GM23338 (cell line): Measurements from ENCODE around the gene KRTAP10-1. TPM values are rescaled to one million over a fixed set of nuclear protein-coding genes. Genes with fewer than 3 reads are reported as not detected.

ENCODE experiments used
- ATAC-seq: fragments of 200-7000 bp; cut with Tn5 transposase; 3 replicates; pipeline ENCODE4 v1.9.1; 2020
- DNase-seq: peaks from one replicate; pipeline ENCODE4 v3.0.0-alpha.2; 2015; ENCODE audit warnings: low spot score
- H2AFZ ChIP-seq: fragments of 200-600 bp; sonication (generic); 2 replicates; pipeline ENCODE4 v1.8.0; 2016; ENCODE audit warnings: antibody characterized with exemption, mild to moderate bottlenecking, moderate library complexity
- H3F3A ChIP-seq: fragments of 200-600 bp; sonication (generic); replicated peaks from 2 replicates; pipeline ENCODE4 v1.8.0; 2017; ENCODE audit warnings: antibody characterized with exemption, mixed run types, low read depth
- H3K27ac ChIP-seq: fragments of 200-600 bp; sonication (generic); 2 replicates; pipeline ENCODE4 v1.6.1; 2016; ENCODE audit warnings: low read depth
- H3K27me3 ChIP-seq: fragments of 200-600 bp; sonication (generic); 2 replicates; pipeline ENCODE4 v1.8.0; 2016; ENCODE audit warnings: mild to moderate bottlenecking, mixed run types, moderate library complexity; ENCODE audit not compliant: insufficient read depth
- H3K36me3 ChIP-seq: fragments of 200-600 bp; sonication (generic); 2 replicates; pipeline ENCODE4 v1.8.0; 2016; ENCODE audit warnings: mild to moderate bottlenecking; ENCODE audit not compliant: insufficient read depth
- H3K4me1 ChIP-seq: fragments of 200-600 bp; sonication (generic); 2 replicates; pipeline ENCODE4 v1.8.0; 2016; ENCODE audit warnings: mild to moderate bottlenecking, moderate library complexity; ENCODE audit not compliant: insufficient read depth
- H3K4me2 ChIP-seq: fragments of 200-600 bp; sonication (generic); 2 replicates; pipeline ENCODE4 v1.7.1; 2017; ENCODE audit warnings: mixed run types
- H3K4me3 ChIP-seq: fragments of 200-600 bp; sonication (generic); 2 replicates; pipeline ENCODE4 v1.6.1; 2016; ENCODE audit warnings: mixed run types
- H3K79me2 ChIP-seq: fragments of 200-600 bp; sonication (generic); replicated peaks from 2 replicates; pipeline ENCODE4 v1.8.0; 2017; ENCODE audit warnings: mild to moderate bottlenecking; ENCODE audit not compliant: insufficient read depth
- H3K9me2 ChIP-seq: fragments of 200-600 bp; sonication (generic); 2 replicates; pipeline ENCODE4 v1.8.0; 2017; ENCODE audit not compliant: insufficient read depth
- H4K20me1 ChIP-seq: fragments of 200-600 bp; sonication (generic); replicated peaks from 2 replicates; pipeline ENCODE4 v1.8.0; 2017; ENCODE audit warnings: mild to moderate bottlenecking; ENCODE audit not compliant: insufficient read depth
- H3K27ac Mint-ChIP-seq: 2 replicates; pipeline ENCODE4 v1.8.0; 2020; ENCODE audit warnings: inconsistent platforms, mild to moderate bottlenecking, moderate library complexity, mixed read lengths
- H3K27me3 Mint-ChIP-seq: 3 replicates; pipeline ENCODE4 v1.8.0; 2022; ENCODE audit warnings: low read depth, mild to moderate bottlenecking, moderate library complexity, mixed read lengths, inconsistent platforms; ENCODE audit not compliant: insufficient read depth, poor library complexity
- H3K36me3 Mint-ChIP-seq: 3 replicates; pipeline ENCODE4 v1.8.0; 2021; ENCODE audit warnings: low read depth, mild to moderate bottlenecking, inconsistent platforms, moderate library complexity, mixed read lengths
- H3K4me1 Mint-ChIP-seq: 3 replicates; pipeline ENCODE4 v1.8.0; 2020; ENCODE audit warnings: mild to moderate bottlenecking, inconsistent platforms, mixed read lengths
- H3K4me3 Mint-ChIP-seq: 3 replicates; pipeline ENCODE4 v1.8.0; 2021; ENCODE audit warnings: moderate library complexity, mild to moderate bottlenecking, inconsistent platforms, mixed read lengths
- H3K9me3 Mint-ChIP-seq: 3 replicates; pipeline ENCODE4 v1.8.0; 2020; ENCODE audit warnings: moderate library complexity, mild to moderate bottlenecking, inconsistent platforms, mixed read lengths
- CREB1 ChIP-seq: fragments of 250-450 bp; sonication (Bioruptor Pico); IDR thresholded peaks from 2 replicates; pipeline ENCODE4 v1.5.0; 2020; ENCODE audit warnings: low read depth, mild to moderate bottlenecking, moderate library complexity
- EZH2 ChIP-seq: fragments of 200-600 bp; sonication (generic); IDR thresholded peaks from one replicate; pipeline ENCODE4 v1.8.0; 2017; ENCODE audit warnings: antibody characterized with exemption, mild to moderate bottlenecking, low read depth; ENCODE audit not compliant: unreplicated experiment
- EZH2phosphoT487 ChIP-seq: fragments of 200-600 bp; sonication (generic); IDR thresholded peaks from one replicate; pipeline ENCODE4 v1.8.1; 2018; ENCODE audit warnings: antibody characterized with exemption; ENCODE audit not compliant: unreplicated experiment
- JUNB ChIP-seq: IDR thresholded peaks from one replicate; pipeline ENCODE4 v1.6.1; 2016; ENCODE audit warnings: antibody characterized with exemption; ENCODE audit not compliant: unreplicated experiment
- NANOG ChIP-seq: IDR thresholded peaks from 2 replicates; pipeline ENCODE4 v1.6.1; 2016; ENCODE audit warnings: antibody characterized with exemption, borderline replicate concordance
- STAT1 ChIP-seq: IDR thresholded peaks from one replicate; pipeline ENCODE4 v1.6.1; 2016; ENCODE audit warnings: antibody characterized with exemption; ENCODE audit not compliant: unreplicated experiment
- ZNF114 ChIP-seq: fragments of 250-450 bp; sonication (Bioruptor Pico); IDR thresholded peaks from 2 replicates; pipeline ENCODE4 v1.5.0; 2020; ENCODE audit warnings: mild to moderate bottlenecking, moderate library complexity
- ZNF331 ChIP-seq: fragments of 250-450 bp; sonication (Bioruptor Pico); IDR thresholded peaks from 2 replicates; pipeline ENCODE4 v1.5.0; 2020; ENCODE audit warnings: low read depth, mild to moderate bottlenecking, moderate library complexity
- polyA plus RNA-seq: library from polyadenylated mRNA; unstranded; fragments of >200 nt; fragmentation: Nextera tagmentation; extraction: Ambion mirVana; gene quantifications from 2 replicates; pipeline ENCODE4 v1.2.1, GENCODE V29; 2016
- total RNA-seq: library from RNA; depleted of rRNA; stranded (reverse); fragments of >200 nt; shearing (Covaris generic); gene quantifications from 2 replicates; pipeline ENCODE4 v1.2.3, GENCODE V29; 2014
- TF ChIP-seq, protein P1 (sequence below), 2 experiments: fragments of 200-600 bp in 1 of 2; sonication (generic) in 1 of 2; conservative IDR thresholded peaks; 2 replicates each; pipeline versions ENCODE4 v1.5.1 to v1.6.1; 2016 to 2017; ENCODE audit warnings: antibody characterized with exemption in 2 of 2, low read depth in 2 of 2, mild to moderate bottlenecking in 2 of 2, moderate library complexity in 1 of 2
- TF ChIP-seq, protein P2 (sequence below): IDR thresholded peaks from one replicate; pipeline ENCODE4 v1.6.1; 2018; ENCODE audit warnings: antibody characterized with exemption; ENCODE audit not compliant: unreplicated experiment
- TF ChIP-seq, protein P3 (sequence below): fragments of 250-450 bp; sonication (Bioruptor Pico); IDR thresholded peaks from 2 replicates; pipeline ENCODE4 v1.5.0; 2020; ENCODE audit warnings: mild to moderate bottlenecking, moderate library complexity

Gene KRTAP10-1
- total and polyA plus RNA-seq, 2 experiments from 2014 or later: not detected

DNA sequence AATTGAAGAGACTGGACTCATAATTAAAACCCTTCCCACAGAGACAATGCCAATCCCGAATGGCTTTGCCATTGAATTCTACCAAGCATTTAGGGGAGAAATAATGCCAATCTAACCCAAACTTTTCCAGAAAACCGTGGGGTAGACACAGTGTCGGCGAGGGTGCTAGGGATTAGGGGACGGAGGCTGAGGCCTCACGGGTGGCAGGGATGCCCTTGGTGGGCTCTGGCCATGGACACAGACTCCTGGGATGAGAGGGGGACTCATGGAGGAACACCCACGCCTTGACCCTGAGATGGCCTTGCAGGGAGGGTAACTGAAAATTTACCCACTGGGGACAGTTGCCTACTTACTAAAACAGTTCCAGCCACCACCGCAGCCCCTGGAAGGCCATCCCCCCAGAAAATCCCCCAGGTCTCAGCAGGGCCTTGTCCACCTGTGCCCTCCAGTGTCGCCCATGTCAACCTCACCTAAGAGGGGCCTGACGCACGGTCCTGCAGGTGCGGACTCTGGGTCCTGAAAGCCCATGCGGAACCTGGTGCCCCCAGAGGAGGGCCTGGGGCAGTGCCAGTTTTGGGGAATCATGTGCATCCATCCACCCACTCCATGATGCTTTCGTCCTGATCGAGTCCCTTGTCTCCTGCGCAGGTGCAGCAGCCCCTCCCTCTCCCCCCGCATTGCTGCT, 38.5 kb upstream of the KRTAP10-1 start:
- Histone ChIP-seq H2AFZ (no peak overlapping the region), H3K36me3 (no peaks in the 10 kb centered on the region), H3F3A (no peaks in the 10 kb centered on the region), H4K20me1 (no peaks in the 10 kb centered on the region), H3K79me2 (no peaks in the 10 kb centered on the region), H3K4me2 (no peak overlapping the region), H3K27ac (no peak overlapping the region), H3K4me1 (no peaks in the 10 kb centered on the region), H3K4me3 (no peak overlapping the region), H3K27me3 (no peaks in the 10 kb centered on the region), H3K9me2 (no peaks in the 10 kb centered on the region)
- Mint-ChIP-seq H3K36me3 (peaks cover 3% of the 10 kb centered on the region; the same call in 2 of the 3 replicates), H3K4me1 (peaks cover 9% of the 10 kb centered on the region), H3K27me3 (peaks cover 11% of the 10 kb centered on the region), H3K9me3 (peaks cover 30% of the 10 kb centered on the region), H3K4me3 (no peak overlapping the region), H3K27ac (no peak overlapping the region)
- ATAC-seq: no peak
- DNase-seq: no peak
- TF ChIP-seq EZH2phosphoT487: no peak
- no peak for TF ChIP-seq CREB1 (CRISPR knock-in tag)
- no peak for TF ChIP-seq ZNF331 (CRISPR knock-in tag)
- no peak for TF ChIP-seq EZH2
- TF ChIP-seq, protein P1, sequence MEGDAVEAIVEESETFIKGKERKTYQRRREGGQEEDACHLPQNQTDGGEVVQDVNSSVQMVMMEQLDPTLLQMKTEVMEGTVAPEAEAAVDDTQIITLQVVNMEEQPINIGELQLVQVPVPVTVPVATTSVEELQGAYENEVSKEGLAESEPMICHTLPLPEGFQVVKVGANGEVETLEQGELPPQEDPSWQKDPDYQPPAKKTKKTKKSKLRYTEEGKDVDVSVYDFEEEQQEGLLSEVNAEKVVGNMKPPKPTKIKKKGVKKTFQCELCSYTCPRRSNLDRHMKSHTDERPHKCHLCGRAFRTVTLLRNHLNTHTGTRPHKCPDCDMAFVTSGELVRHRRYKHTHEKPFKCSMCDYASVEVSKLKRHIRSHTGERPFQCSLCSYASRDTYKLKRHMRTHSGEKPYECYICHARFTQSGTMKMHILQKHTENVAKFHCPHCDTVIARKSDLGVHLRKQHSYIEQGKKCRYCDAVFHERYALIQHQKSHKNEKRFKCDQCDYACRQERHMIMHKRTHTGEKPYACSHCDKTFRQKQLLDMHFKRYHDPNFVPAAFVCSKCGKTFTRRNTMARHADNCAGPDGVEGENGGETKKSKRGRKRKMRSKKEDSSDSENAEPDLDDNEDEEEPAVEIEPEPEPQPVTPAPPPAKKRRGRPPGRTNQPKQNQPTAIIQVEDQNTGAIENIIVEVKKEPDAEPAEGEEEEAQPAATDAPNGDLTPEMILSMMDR (conservative IDR thresholded peaks at IDR 0.05; ENCODE audit: low read depth in 2 of 2): no peak
- TF ChIP-seq JUNB: no peak
- TF ChIP-seq, protein P2, sequence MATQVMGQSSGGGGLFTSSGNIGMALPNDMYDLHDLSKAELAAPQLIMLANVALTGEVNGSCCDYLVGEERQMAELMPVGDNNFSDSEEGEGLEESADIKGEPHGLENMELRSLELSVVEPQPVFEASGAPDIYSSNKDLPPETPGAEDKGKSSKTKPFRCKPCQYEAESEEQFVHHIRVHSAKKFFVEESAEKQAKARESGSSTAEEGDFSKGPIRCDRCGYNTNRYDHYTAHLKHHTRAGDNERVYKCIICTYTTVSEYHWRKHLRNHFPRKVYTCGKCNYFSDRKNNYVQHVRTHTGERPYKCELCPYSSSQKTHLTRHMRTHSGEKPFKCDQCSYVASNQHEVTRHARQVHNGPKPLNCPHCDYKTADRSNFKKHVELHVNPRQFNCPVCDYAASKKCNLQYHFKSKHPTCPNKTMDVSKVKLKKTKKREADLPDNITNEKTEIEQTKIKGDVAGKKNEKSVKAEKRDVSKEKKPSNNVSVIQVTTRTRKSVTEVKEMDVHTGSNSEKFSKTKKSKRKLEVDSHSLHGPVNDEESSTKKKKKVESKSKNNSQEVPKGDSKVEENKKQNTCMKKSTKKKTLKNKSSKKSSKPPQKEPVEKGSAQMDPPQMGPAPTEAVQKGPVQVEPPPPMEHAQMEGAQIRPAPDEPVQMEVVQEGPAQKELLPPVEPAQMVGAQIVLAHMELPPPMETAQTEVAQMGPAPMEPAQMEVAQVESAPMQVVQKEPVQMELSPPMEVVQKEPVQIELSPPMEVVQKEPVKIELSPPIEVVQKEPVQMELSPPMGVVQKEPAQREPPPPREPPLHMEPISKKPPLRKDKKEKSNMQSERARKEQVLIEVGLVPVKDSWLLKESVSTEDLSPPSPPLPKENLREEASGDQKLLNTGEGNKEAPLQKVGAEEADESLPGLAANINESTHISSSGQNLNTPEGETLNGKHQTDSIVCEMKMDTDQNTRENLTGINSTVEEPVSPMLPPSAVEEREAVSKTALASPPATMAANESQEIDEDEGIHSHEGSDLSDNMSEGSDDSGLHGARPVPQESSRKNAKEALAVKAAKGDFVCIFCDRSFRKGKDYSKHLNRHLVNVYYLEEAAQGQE: no peak
- no peak for TF ChIP-seq STAT1
- TF ChIP-seq, protein P3, sequence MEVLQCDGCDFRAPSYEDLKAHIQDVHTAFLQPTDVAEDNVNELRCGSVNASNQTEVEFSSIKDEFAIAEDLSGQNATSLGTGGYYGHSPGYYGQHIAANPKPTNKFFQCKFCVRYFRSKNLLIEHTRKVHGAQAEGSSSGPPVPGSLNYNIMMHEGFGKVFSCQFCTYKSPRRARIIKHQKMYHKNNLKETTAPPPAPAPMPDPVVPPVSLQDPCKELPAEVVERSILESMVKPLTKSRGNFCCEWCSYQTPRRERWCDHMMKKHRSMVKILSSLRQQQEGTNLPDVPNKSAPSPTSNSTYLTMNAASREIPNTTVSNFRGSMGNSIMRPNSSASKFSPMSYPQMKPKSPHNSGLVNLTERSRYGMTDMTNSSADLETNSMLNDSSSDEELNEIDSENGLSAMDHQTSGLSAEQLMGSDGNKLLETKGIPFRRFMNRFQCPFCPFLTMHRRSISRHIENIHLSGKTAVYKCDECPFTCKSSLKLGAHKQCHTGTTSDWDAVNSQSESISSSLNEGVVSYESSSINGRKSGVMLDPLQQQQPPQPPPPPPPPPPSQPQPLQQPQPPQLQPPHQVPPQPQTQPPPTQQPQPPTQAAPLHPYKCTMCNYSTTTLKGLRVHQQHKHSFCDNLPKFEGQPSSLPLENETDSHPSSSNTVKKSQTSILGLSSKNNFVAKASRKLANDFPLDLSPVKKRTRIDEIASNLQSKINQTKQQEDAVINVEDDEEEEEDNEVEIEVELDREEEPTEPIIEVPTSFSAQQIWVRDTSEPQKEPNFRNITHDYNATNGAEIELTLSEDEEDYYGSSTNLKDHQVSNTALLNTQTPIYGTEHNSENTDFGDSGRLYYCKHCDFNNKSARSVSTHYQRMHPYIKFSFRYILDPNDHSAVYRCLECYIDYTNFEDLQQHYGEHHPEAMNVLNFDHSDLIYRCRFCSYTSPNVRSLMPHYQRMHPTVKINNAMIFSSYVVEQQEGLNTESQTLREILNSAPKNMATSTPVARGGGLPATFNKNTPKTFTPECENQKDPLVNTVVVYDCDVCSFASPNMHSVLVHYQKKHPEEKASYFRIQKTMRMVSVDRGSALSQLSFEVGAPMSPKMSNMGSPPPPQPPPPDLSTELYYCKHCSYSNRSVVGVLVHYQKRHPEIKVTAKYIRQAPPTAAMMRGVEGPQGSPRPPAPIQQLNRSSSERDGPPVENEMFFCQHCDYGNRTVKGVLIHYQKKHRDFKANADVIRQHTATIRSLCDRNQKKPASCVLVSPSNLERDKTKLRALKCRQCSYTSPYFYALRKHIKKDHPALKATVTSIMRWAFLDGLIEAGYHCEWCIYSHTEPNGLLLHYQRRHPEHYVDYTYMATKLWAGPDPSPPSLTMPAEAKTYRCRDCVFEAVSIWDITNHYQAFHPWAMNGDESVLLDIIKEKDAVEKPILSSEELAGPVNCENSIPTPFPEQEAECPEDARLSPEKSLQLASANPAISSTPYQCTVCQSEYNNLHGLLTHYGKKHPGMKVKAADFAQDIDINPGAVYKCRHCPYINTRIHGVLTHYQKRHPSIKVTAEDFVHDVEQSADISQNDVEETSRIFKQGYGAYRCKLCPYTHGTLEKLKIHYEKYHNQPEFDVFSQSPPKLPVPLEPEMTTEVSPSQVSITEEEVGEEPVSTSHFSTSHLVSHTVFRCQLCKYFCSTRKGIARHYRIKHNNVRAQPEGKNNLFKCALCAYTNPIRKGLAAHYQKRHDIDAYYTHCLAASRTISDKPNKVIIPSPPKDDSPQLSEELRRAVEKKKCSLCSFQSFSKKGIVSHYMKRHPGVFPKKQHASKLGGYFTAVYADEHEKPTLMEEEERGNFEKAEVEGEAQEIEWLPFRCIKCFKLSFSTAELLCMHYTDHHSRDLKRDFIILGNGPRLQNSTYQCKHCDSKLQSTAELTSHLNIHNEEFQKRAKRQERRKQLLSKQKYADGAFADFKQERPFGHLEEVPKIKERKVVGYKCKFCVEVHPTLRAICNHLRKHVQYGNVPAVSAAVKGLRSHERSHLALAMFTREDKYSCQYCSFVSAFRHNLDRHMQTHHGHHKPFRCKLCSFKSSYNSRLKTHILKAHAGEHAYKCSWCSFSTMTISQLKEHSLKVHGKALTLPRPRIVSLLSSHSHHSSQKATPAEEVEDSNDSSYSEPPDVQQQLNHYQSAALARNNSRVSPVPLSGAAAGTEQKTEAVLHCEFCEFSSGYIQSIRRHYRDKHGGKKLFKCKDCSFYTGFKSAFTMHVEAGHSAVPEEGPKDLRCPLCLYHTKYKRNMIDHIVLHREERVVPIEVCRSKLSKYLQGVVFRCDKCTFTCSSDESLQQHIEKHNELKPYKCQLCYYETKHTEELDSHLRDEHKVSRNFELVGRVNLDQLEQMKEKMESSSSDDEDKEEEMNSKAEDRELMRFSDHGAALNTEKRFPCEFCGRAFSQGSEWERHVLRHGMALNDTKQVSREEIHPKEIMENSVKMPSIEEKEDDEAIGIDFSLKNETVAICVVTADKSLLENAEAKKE (CRISPR knock-in tag): no peak
- TF ChIP-seq NANOG: no peak
- TF ChIP-seq ZNF114: no peak
